Memory B cell (primary cell): ENCODE data around the gene CAB39.
A peak's percentile ranks its signal among the peaks of the same experiment; 100 is the strongest.

Source experiments
- ATAC-seq: fragments of 150-1000 bp; cut with Tn5 transposase; 2 replicates; pipeline ENCODE4 v1.10.0; 2021; ENCODE audit warnings: low read depth, mild to moderate bottlenecking, moderate library complexity
- DNase-seq, 2 donors: peaks; one replicate each; pipeline ENCODE4 v3.0.0; 2022; ENCODE audit warnings: low spot score in 2 of 2
- H3K27ac Mint-ChIP-seq: one replicate; pipeline ENCODE4 v1.8.0; 2022; ENCODE audit warnings: mild to moderate bottlenecking, moderate library complexity, mixed read lengths
- H3K27me3 Mint-ChIP-seq: one replicate; pipeline ENCODE4 v1.8.0; 2022; ENCODE audit warnings: mixed read lengths
- H3K36me3 Mint-ChIP-seq: one replicate; pipeline ENCODE4 v1.8.0; 2022; ENCODE audit warnings: mild to moderate bottlenecking, mixed read lengths
- H3K4me1 Mint-ChIP-seq: one replicate; pipeline ENCODE4 v1.8.0; 2022; ENCODE audit warnings: mixed read lengths
- H3K4me3 Mint-ChIP-seq: one replicate; pipeline ENCODE4 v1.8.0; 2022; ENCODE audit warnings: mild to moderate bottlenecking, moderate library complexity, mixed read lengths
- H3K9me3 Mint-ChIP-seq: one replicate; pipeline ENCODE4 v1.8.0; 2022; ENCODE audit warnings: mixed read lengths

The CAB39 gene

GRCh38 chr2:230805353-230806017 lies 92.8 kb downstream of the CAB39 start:
- H3K36me3 Mint-ChIP-seq: peaks cover 20% of the 10 kb centered on the region
- no peak overlapping the region for H3K4me3 Mint-ChIP-seq
- no peaks in the 10 kb centered on the region for H3K9me3 Mint-ChIP-seq
- ATAC-seq (peak; percentile 35), DNase-seq (no peak)
- no peaks in the 10 kb centered on the region for H3K27me3 Mint-ChIP-seq
- H3K4me1 Mint-ChIP-seq: peaks cover under 1% of the 10 kb centered on the region
- peak overlapping the region; percentile 76 for H3K27ac Mint-ChIP-seq

- H3K27ac Mint-ChIP-seq: no peak overlapping the region
Observed at GRCh38 chr2:230807729-230808128, 95.1 kb downstream of the CAB39 start.

GRCh38 chr2:230809015-230809414 lies 96.4 kb downstream of the CAB39 start:
- no peaks in the 10 kb centered on the region for H3K9me3 Mint-ChIP-seq
- H3K4me1 Mint-ChIP-seq: peaks cover under 1% of the 10 kb centered on the region
- no peak overlapping the region for H3K4me3 Mint-ChIP-seq
- H3K27me3 Mint-ChIP-seq: no peaks in the 10 kb centered on the region
- H3K27ac Mint-ChIP-seq: no peak overlapping the region
- peaks cover 13% of the 10 kb centered on the region for H3K36me3 Mint-ChIP-seq
- ATAC-seq (no peak), DNase-seq (no peak)

More at GRCh38 chr2:230807729-230808128, 95.1 kb downstream of the CAB39 start:
- ATAC-seq: no peak
- H3K27me3 Mint-ChIP-seq: no peaks in the 10 kb centered on the region
- H3K9me3 Mint-ChIP-seq: no peaks in the 10 kb centered on the region
- no peak for DNase-seq
- peaks cover 17% of the 10 kb centered on the region for H3K36me3 Mint-ChIP-seq
- no peak overlapping the region for H3K4me3 Mint-ChIP-seq
- no peaks in the 10 kb centered on the region for H3K4me1 Mint-ChIP-seq

GRCh38 chr2:230809677-230810251 lies 97.1 kb downstream of the CAB39 start:
- H3K27me3 Mint-ChIP-seq: no peaks in the 10 kb centered on the region

GRCh38 chr2:230811508-230811907 lies 98.9 kb downstream of the CAB39 start:
- Mint-ChIP-seq H3K4me1 (peaks cover 4% of the 10 kb centered on the region), H3K36me3 (peaks cover 14% of the 10 kb centered on the region), H3K4me3 (no peak overlapping the region), H3K27ac (peak overlapping the region; percentile 71), H3K27me3 (no peaks in the 10 kb centered on the region), H3K9me3 (no peaks in the 10 kb centered on the region)
- ATAC-seq (no peak), DNase-seq (no peak)

More at GRCh38 chr2:230809677-230810251, 97.1 kb downstream of the CAB39 start:
- Mint-ChIP-seq H3K4me1 (peaks cover 4% of the 10 kb centered on the region), H3K36me3 (peaks cover 14% of the 10 kb centered on the region), H3K27ac (no peak overlapping the region), H3K4me3 (no peak overlapping the region), H3K9me3 (no peaks in the 10 kb centered on the region)
- no peak for ATAC-seq
- no peak for DNase-seq

- Mint-ChIP-seq H3K4me3 (no peak overlapping the region), H3K9me3 (no peaks in the 10 kb centered on the region), H3K4me1 (peaks cover 4% of the 10 kb centered on the region), H3K27me3 (no peaks in the 10 kb centered on the region), H3K27ac (peak overlapping the region; percentile 71), H3K36me3 (peaks cover 16% of the 10 kb centered on the region)
- ATAC-seq (no peak), DNase-seq (no peak)
Observed at GRCh38 chr2:230812033-230812432, 99.4 kb downstream of the CAB39 start.

GRCh38 chr2:230814616-230815015 lies 102.0 kb downstream of the CAB39 start:
- Mint-ChIP-seq H3K4me3 (no peak overlapping the region), H3K9me3 (no peaks in the 10 kb centered on the region), H3K4me1 (peaks cover 4% of the 10 kb centered on the region), H3K27me3 (no peaks in the 10 kb centered on the region), H3K36me3 (peaks cover 24% of the 10 kb centered on the region), H3K27ac (peak overlapping the region; percentile 35)
- DNase-seq (no peak), ATAC-seq (no peak)

- ATAC-seq: no peak
- H3K4me3 Mint-ChIP-seq: no peak overlapping the region
- H3K4me1 Mint-ChIP-seq: peaks cover 4% of the 10 kb centered on the region
- DNase-seq: no peak
- H3K36me3 Mint-ChIP-seq: peaks cover 24% of the 10 kb centered on the region
- no peaks in the 10 kb centered on the region for H3K27me3 Mint-ChIP-seq
- peak overlapping the region; percentile 35 for H3K27ac Mint-ChIP-seq
- H3K9me3 Mint-ChIP-seq: no peaks in the 10 kb centered on the region
Observed at GRCh38 chr2:230815088-230815487, 102.4 kb downstream of the CAB39 start.

GRCh38 chr2:230816735-230817134 lies 104.1 kb downstream of the CAB39 start:
- Mint-ChIP-seq H3K4me1 (peaks cover 4% of the 10 kb centered on the region), H3K4me3 (no peak overlapping the region), H3K27ac (no peak overlapping the region), H3K36me3 (peaks cover 23% of the 10 kb centered on the region), H3K9me3 (no peaks in the 10 kb centered on the region), H3K27me3 (no peaks in the 10 kb centered on the region)
- no peak for DNase-seq
- no peak for ATAC-seq

- Mint-ChIP-seq H3K36me3 (peaks cover 14% of the 10 kb centered on the region), H3K4me3 (no peak overlapping the region), H3K4me1 (peaks cover 2% of the 10 kb centered on the region), H3K27me3 (no peaks in the 10 kb centered on the region), H3K27ac (no peak overlapping the region), H3K9me3 (no peaks in the 10 kb centered on the region)
- ATAC-seq: no peak
- DNase-seq: no peak
Observed at GRCh38 chr2:230819433-230819832, 106.8 kb downstream of the CAB39 start.

- Mint-ChIP-seq H3K27me3 (peaks cover 7% of the 10 kb centered on the region), H3K27ac (peak overlapping the region; percentile 75), H3K9me3 (no peaks in the 10 kb centered on the region), H3K4me1 (peaks cover 5% of the 10 kb centered on the region), H3K4me3 (no peak overlapping the region), H3K36me3 (peaks cover 14% of the 10 kb centered on the region)
- ATAC-seq (no peak), DNase-seq (no peak)
Observed at GRCh38 chr2:230821261-230821990, 108.8 kb downstream of the CAB39 start.

GRCh38 chr2:230821991-230822520 lies 109.4 kb downstream of the CAB39 start:
- DNase-seq (no peak), ATAC-seq (no peak)
- H3K4me3 Mint-ChIP-seq: no peak overlapping the region
- no peaks in the 10 kb centered on the region for H3K9me3 Mint-ChIP-seq
- peaks cover 5% of the 10 kb centered on the region for H3K4me1 Mint-ChIP-seq
- peaks cover 12% of the 10 kb centered on the region for H3K27me3 Mint-ChIP-seq
- H3K27ac Mint-ChIP-seq: peak overlapping the region; percentile 75
- peaks cover 14% of the 10 kb centered on the region for H3K36me3 Mint-ChIP-seq

GRCh38 chr2:230823264-230823964 lies 110.8 kb downstream of the CAB39 start:
- DNase-seq: no peak
- Mint-ChIP-seq H3K4me3 (no peak overlapping the region), H3K4me1 (peaks cover 5% of the 10 kb centered on the region), H3K36me3 (peaks cover 12% of the 10 kb centered on the region), H3K27ac (no peak overlapping the region), H3K27me3 (peaks cover 18% of the 10 kb centered on the region), H3K9me3 (no peaks in the 10 kb centered on the region)
- ATAC-seq: no peak
